B cell (primary cell): Measurements from ENCODE around the gene TSSK2.

Experiments
- EZH2 ChIP-seq: IDR thresholded peaks from 2 replicates; pipeline ENCODE4 v1.6.1; 2012; ENCODE audit warnings: borderline replicate concordance, low read depth, mild to moderate bottlenecking, moderate library complexity, low read length; ENCODE audit not compliant: insufficient read depth, poor library complexity, severe bottlenecking
- TF ChIP-seq, protein P1 (sequence below): fragments of 200-600 bp; IDR thresholded peaks from one replicate; pipeline ENCODE4 v1.8.0; 2022; ENCODE audit warnings: antibody characterized with exemption, mild to moderate bottlenecking

- TF ChIP-seq, protein P1, sequence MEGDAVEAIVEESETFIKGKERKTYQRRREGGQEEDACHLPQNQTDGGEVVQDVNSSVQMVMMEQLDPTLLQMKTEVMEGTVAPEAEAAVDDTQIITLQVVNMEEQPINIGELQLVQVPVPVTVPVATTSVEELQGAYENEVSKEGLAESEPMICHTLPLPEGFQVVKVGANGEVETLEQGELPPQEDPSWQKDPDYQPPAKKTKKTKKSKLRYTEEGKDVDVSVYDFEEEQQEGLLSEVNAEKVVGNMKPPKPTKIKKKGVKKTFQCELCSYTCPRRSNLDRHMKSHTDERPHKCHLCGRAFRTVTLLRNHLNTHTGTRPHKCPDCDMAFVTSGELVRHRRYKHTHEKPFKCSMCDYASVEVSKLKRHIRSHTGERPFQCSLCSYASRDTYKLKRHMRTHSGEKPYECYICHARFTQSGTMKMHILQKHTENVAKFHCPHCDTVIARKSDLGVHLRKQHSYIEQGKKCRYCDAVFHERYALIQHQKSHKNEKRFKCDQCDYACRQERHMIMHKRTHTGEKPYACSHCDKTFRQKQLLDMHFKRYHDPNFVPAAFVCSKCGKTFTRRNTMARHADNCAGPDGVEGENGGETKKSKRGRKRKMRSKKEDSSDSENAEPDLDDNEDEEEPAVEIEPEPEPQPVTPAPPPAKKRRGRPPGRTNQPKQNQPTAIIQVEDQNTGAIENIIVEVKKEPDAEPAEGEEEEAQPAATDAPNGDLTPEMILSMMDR = no peak
- no peak for TF ChIP-seq EZH2
Observed at GRCh38 chr22:19181786-19182471, 50.8 kb downstream of the TSSK2 start.
